ENCODE results near the gene AIFM3.

DNA sequence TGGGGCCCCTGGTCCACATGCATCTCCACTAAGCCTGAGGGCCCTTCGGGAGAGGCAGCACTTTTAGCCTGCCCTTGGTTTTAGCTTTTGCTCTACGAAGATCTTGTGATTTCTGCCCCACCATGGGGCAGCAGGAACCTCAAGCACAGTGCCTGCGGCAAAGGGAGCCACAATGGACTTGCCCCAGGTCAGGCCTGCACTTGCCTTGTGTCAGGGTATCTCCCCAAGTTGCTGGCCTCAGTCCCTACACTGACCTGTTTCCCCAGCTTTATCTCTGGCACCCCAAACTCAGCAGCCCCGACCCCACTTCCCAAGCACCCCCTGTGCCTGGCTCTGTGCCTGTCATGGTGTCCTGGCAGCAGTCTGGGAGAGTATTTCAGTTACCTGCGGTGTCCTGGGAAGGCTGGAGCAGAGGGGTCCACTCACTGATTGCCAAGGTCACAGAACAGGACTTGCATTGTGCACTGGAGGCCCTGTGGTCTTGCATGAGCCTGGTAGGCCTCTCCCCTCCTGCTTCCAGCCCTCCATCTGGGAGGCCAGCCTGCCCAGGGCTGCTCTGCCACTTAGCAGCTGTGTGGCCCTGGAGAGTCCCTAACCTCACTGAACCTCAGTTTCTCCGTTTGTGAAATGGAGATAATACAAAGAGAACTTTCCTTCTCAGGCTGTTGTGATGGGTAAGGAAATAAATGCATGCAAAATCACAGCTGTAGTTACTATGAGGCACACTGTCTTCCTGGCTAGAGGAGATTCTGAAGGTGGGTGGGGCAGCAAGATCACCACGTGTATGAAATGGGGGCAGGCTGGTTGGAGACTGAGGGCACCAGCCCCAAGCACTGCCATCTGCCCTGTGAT is 3.6 kb upstream of the AIFM3 start:
- TF ChIP-seq, protein P1, sequence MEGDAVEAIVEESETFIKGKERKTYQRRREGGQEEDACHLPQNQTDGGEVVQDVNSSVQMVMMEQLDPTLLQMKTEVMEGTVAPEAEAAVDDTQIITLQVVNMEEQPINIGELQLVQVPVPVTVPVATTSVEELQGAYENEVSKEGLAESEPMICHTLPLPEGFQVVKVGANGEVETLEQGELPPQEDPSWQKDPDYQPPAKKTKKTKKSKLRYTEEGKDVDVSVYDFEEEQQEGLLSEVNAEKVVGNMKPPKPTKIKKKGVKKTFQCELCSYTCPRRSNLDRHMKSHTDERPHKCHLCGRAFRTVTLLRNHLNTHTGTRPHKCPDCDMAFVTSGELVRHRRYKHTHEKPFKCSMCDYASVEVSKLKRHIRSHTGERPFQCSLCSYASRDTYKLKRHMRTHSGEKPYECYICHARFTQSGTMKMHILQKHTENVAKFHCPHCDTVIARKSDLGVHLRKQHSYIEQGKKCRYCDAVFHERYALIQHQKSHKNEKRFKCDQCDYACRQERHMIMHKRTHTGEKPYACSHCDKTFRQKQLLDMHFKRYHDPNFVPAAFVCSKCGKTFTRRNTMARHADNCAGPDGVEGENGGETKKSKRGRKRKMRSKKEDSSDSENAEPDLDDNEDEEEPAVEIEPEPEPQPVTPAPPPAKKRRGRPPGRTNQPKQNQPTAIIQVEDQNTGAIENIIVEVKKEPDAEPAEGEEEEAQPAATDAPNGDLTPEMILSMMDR (IDR thresholded peaks at IDR 0.05), result no peak
- TF ChIP-seq POLR2A (IDR thresholded peaks at IDR 0.05), result no peak
- no peak for TF ChIP-seq POLR2AphosphoS5 (IDR thresholded peaks at IDR 0.05)
